Astrocyte of the spinal cord (primary cell): ENCODE data around the gene RUNDC3A.
"Not testable (repeated sequence)": the region's sequence is repeated elsewhere in the genome, so short reads cannot be mapped to it uniquely, and the experiment has no call there.

Experiments
- DNase-seq: peaks from one replicate; pipeline ENCODE4 v3.0.0; 2011; ENCODE audit warnings: low read depth, low spot score
- H3K4me3 ChIP-seq: 2 replicates; pipeline ENCODE4 v1.5.1; 2011; ENCODE audit warnings: low read depth, mild to moderate bottlenecking, low read length, moderate library complexity
- CTCF ChIP-seq: IDR thresholded peaks from 2 replicates; pipeline ENCODE4 v1.5.1; 2012; ENCODE audit warnings: low read depth, mild to moderate bottlenecking, low read length, inconsistent platforms
- in situ Hi-C: cut with HindIII; loops from 2 replicates; pipeline ENCODE4 v1.10.0; 2017; ENCODE audit warnings: low sequenced_read_pairs

RUNDC3A gene

GRCh38 chr17:44324092-44324570 is 15.7 kb downstream of the RUNDC3A start:
- TF ChIP-seq CTCF = no peak
- H3K4me3 ChIP-seq = peak overlapping the region; percentile 69
- DNase-seq = no peak
- in situ Hi-C loops = no loop called here

- in situ Hi-C loops = no loop called here
- peak; percentile 93 for DNase-seq
- no peak for TF ChIP-seq CTCF
Measured at GRCh38 chr17:44324571-44325275, 16.3 kb downstream of the RUNDC3A start, which contains the start of gene SLC25A39. Gene SLC25A39 (minus strand): TSS chr17:44324823. CDS start chr17:44323562, 1,261 bp downstream.

GRCh38 chr17:44326861-44327444 is 18.6 kb downstream of the RUNDC3A start:
- peak; percentile 98 for DNase-seq
- H3K4me3 ChIP-seq = no peak overlapping the region
- in situ Hi-C loops = no loop called here
- no peak for TF ChIP-seq CTCF

More at GRCh38 chr17:44324571-44325275, 16.3 kb downstream of the RUNDC3A start, which contains the start of gene SLC25A39:
- H3K4me3 ChIP-seq = peak within 1 kb of the TSS; percentile 69

- in situ Hi-C loops = no loop called here
- DNase-seq = no peak
- H3K4me3 ChIP-seq = no peak overlapping the region
- no peak for TF ChIP-seq CTCF
Measured at GRCh38 chr17:44327715-44328449, 19.5 kb downstream of the RUNDC3A start.

DNA sequence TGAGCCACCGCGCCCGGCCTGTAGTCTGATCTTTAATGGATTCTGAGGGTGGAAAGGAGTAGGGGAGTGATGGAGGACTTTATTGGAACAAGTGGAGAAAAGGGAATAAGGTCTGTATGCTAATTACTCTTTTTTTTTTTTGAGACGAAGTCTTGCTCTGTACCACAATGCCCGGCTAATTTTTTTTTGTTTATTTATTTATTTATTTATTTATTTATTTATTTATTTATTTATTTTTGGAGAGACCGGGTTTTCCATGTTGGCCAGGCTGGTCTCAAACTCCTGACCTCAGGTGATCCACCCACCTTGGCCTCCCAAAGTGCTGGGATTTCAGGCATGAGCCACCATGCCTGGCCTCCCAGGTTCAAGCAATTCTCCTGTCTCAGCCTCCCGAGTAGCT is 21.1 kb downstream of the RUNDC3A start:
- DNase-seq, in situ Hi-C loops, H3K4me3 ChIP-seq: not testable (repeated sequence)

GRCh38 chr17:44330263-44330662 is 21.9 kb downstream of the RUNDC3A start:
- DNase-seq, in situ Hi-C loops, H3K4me3 ChIP-seq: not testable (repeated sequence)

DNA sequence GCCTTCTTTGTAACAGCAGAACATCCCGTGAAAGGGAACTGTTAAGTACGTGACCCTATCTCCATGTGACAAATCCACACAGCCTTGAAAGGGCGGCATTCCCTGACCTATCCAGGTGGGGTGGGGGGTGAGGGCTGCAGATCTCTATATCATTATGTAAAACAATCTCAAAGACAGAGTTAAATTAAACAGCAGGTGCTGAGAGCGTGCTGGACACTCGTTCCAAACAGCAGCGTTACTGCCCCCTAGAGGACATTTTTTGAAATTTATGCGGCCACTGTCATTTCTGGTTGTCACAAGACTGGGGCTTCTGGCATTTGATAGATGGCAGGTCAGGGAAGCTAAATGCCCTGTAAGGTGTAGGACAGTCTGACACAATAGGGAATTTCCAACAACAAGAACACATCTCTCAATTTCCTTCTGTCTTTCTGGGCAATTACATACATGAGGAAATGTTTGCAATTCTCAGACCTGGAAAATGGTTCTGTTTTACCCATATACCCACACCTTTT is 22.9 kb downstream of the RUNDC3A start:
- TF ChIP-seq CTCF = peak; percentile 70
- peak; percentile 67 for DNase-seq
- no peak overlapping the region for H3K4me3 ChIP-seq
- in situ Hi-C loops = no loop called here
